Prostate gland (tissue), 2 donors: ENCODE results near the gene JMJD8.
"Not testable (repeated sequence)": the region's sequence is repeated elsewhere in the genome, so short reads cannot be mapped to it uniquely, and the experiment has no call there.

Source experiments
- CTCF ChIP-seq, 4 experiments: fragments of 200-600 bp in 2 of 4; fragments of 450-650 bp in 2 of 4; sonication (generic) in 2 of 4; IDR thresholded peaks; 1 replicate in 3 of 4; 2 replicates in 1 of 4; pipeline ENCODE4 v1.5.1; 2016 to 2019; ENCODE audit warnings: antibody characterized with exemption in 4 of 4, mild to moderate bottlenecking in 2 of 4, moderate library complexity in 2 of 4
- POLR2A ChIP-seq: fragments of 450-650 bp; IDR thresholded peaks from one replicate; pipeline ENCODE4 v1.6.1; 2016; ENCODE audit warnings: antibody characterized with exemption, mild to moderate bottlenecking

GRCh38 chr16:691242-691641 is 7.1 kb upstream of the JMJD8 start:
- TF ChIP-seq POLR2A; CTCF (IDR thresholded peaks at IDR 0.05): not testable (repeated sequence)
